Adrenal gland (tissue), 12 donors: Measurements from ENCODE around the gene FAM174C. TPM values are rescaled to one million over a fixed set of nuclear protein-coding genes. Genes with fewer than 3 reads are reported as not detected.

Source experiments
- DNase-seq, 7 donors: peaks; one replicate each; pipeline ENCODE4 v3.0.0-alpha.2; 2019 to 2020
- H3K27ac ChIP-seq, 5 donors: fragments of 200-600 bp; sonication (generic) in 4 of 5; 1 replicate in 3 of 5; 2 replicates in 2 of 5; pipeline versions ENCODE4 v1.5.1 to v1.8.0; 2016 to 2020; ENCODE audit warnings: mild to moderate bottlenecking in 1 of 5
- H3K27me3 ChIP-seq: fragments of 200-600 bp; 2 replicates; pipeline ENCODE4 v1.8.0; 2021
- H3K36me3 ChIP-seq, 2 donors: fragments of 200-600 bp; replicated peaks in 1 of 2; 1 replicate in 1 of 2; 2 replicates in 1 of 2; pipeline versions ENCODE4 v1.5.1 to v1.8.0; 2018 to 2022
- H3K4me1 ChIP-seq, 2 donors: fragments of 200-600 bp; replicated peaks in 1 of 2; 1 replicate in 1 of 2; 2 replicates in 1 of 2; pipeline versions ENCODE4 v1.5.1 to v1.8.0; 2018 to 2021
- H3K4me3 ChIP-seq, 4 donors: fragments of 200-600 bp; sonication (generic) in 3 of 4; one replicate each; pipeline ENCODE4 v1.5.1; 2016 to 2018
- H3K9me3 ChIP-seq, 3 donors: fragments of 200-600 bp; sonication (generic) in 1 of 3; replicated peaks in 1 of 3; 1 replicate in 2 of 3; 2 replicates in 1 of 3; pipeline versions ENCODE4 v1.5.1 to v1.8.0; 2016 to 2021
- POLR2A ChIP-seq, 2 donors: fragments of 450-650 bp; IDR thresholded peaks; one replicate each; pipeline ENCODE4 v1.6.1; 2017; ENCODE audit warnings: antibody characterized with exemption in 2 of 2, mild to moderate bottlenecking in 2 of 2, moderate library complexity in 1 of 2
- WGBS, 4 donors: extraction: QIAGEN DNeasy Blood & Tissue Kit in 2 of 4; methylation state at CpG; one replicate each; pipeline versions ENCODE4 v1.1.5 to v1.1.7; 2013 to 2017; 5-methylcytosine and 5-hydroxymethylcytosine counted together
- intact Hi-C, 2 donors: fragments of 100-400 bp; cut with DNase I; formaldehyde crosslinking; loops; one replicate each; pipeline versions ENCODE4 v1.14.1 to v1.15.0; 2022 to 2023
- polyA plus RNA-seq, 3 donors: library from polyadenylated mRNA; stranded (reverse); fragments of 200-250 nt in 2 of 3; fragments of 350-450 nt in 1 of 3; fragmentation: Illumina TruSeq in 1 of 3; extraction: RNeasy Lipid Tissue Mini Kit (QIAGEN cat#74804) in 1 of 3; gene quantifications; one replicate each; pipeline ENCODE4 v1.2.3, GENCODE V29; 2013 to 2014
- total RNA-seq, 9 donors: library from RNA; depleted of rRNA in 4 of 9; stranded (reverse); fragments of >200 nt in 4 of 9; fragments of 120-200 nt in 1 of 9; fragmentation: NEBNext Ultra II Directional in 1 of 9; extraction: Animal tissue kit (Norgen Biotek cat#: 25700) in 1 of 9; gene quantifications; one replicate each; pipeline versions ENCODE4 v1.1.0 to v1.2.4, GENCODE V29; 2013 to 2023
- TF ChIP-seq, protein P1 (sequence below), 6 experiments: fragments of 450-650 bp in 4 of 6; fragments of 200-600 bp in 2 of 6; sonication (generic) in 1 of 6; IDR thresholded peaks; 1 replicate in 5 of 6; 2 replicates in 1 of 6; pipeline versions ENCODE4 v1.5.1 to v1.8.0; 2016 to 2021; ENCODE audit warnings: antibody characterized with exemption in 6 of 6, mild to moderate bottlenecking in 2 of 6, moderate library complexity in 1 of 6
- donor health status: healthy with polysubstance abuse.
- donor health status: Bipolar disorder and iron deficiency.
- donor health status: DM: yes; HTN: yes; CAD: no.
- donor health status: DM: no; HTN: no; CAD: no.
- donor health status: DM: no; HTN: no; CAD: no.
- donor health status: DM: yes; HTN: yes; CAD: no.

FAM174C gene
- total and polyA plus RNA-seq, 12 donors, result 3.8 to 279 (median 86.5) TPM

- Histone ChIP-seq H3K27ac (no peak overlapping the region), H3K36me3 (peaks cover 0 to 8% of the 10 kb centered on the region in 2 donors), H3K9me3 (no peaks in the 10 kb centered on the region), H3K27me3 (peaks cover 45% of the 10 kb centered on the region), H3K4me3 (no peak overlapping the region), H3K4me1 (peaks cover 0 to 5% of the 10 kb centered on the region in 2 donors)
- intact Hi-C loops, result loop anchor here (10.0 kb wide), 2 partner anchors 101 to 231 kb away; partner anchors contain the start of genes ADAMTSL5 (in 1 of the 2) and NDUFS7 (in 1 of the 2)
- TF ChIP-seq, protein P1, sequence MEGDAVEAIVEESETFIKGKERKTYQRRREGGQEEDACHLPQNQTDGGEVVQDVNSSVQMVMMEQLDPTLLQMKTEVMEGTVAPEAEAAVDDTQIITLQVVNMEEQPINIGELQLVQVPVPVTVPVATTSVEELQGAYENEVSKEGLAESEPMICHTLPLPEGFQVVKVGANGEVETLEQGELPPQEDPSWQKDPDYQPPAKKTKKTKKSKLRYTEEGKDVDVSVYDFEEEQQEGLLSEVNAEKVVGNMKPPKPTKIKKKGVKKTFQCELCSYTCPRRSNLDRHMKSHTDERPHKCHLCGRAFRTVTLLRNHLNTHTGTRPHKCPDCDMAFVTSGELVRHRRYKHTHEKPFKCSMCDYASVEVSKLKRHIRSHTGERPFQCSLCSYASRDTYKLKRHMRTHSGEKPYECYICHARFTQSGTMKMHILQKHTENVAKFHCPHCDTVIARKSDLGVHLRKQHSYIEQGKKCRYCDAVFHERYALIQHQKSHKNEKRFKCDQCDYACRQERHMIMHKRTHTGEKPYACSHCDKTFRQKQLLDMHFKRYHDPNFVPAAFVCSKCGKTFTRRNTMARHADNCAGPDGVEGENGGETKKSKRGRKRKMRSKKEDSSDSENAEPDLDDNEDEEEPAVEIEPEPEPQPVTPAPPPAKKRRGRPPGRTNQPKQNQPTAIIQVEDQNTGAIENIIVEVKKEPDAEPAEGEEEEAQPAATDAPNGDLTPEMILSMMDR (IDR thresholded peaks at IDR 0.05), result no peak
- TF ChIP-seq POLR2A (IDR thresholded peaks at IDR 0.05), result no peak
- no peak for DNase-seq
- WGBS, 4 donors, result 37 to 59% (median 44%) methylated on average over 6 to 29 of the region's 29 CpGs
Measured at GRCh38 chr19:1283207-1283916, 8.0 kb downstream of the FAM174C start.

- intact Hi-C loops, result loop anchor here (10.0 kb wide), 2 partner anchors 101 to 231 kb away; partner anchors contain the start of genes ADAMTSL5 (in 1 of the 2) and NDUFS7 (in 1 of the 2)
- 78 to 100% (median 85%) methylated on average over 1 to 12 of the region's 12 CpGs for WGBS, 4 donors
- Histone ChIP-seq H3K4me1 (peaks cover 0 to 5% of the 10 kb centered on the region in 2 donors), H3K9me3 (no peaks in the 10 kb centered on the region), H3K36me3 (peaks cover 0 to 6% of the 10 kb centered on the region in 2 donors), H3K4me3 (no peak overlapping the region), H3K27me3 (peaks cover 50% of the 10 kb centered on the region), H3K27ac (no peak overlapping the region)
- no peak for TF ChIP-seq POLR2A (IDR thresholded peaks at IDR 0.05)
- no peak for DNase-seq
Measured at GRCh38 chr19:1283917-1284292, 8.6 kb downstream of the FAM174C start.

- Histone ChIP-seq H3K36me3 (peaks cover 0 to under 1% of the 10 kb centered on the region in 2 donors), H3K9me3 (no peaks in the 10 kb centered on the region), H3K4me1 (peaks cover 0 to 5% of the 10 kb centered on the region in 2 donors), H3K27me3 (peaks cover 51% of the 10 kb centered on the region), H3K4me3 (no peak overlapping the region), H3K27ac (no peak overlapping the region)
- no peak for DNase-seq
- 76 to 79% (median 78%) methylated on average over 19 to 20 of the region's 20 CpGs for WGBS, 4 donors
- no peak for TF ChIP-seq POLR2A (IDR thresholded peaks at IDR 0.05)
- TF ChIP-seq, protein P1 (IDR thresholded peaks at IDR 0.05), result no peak
- intact Hi-C loops, result loop anchor here (10.0 kb wide), 2 partner anchors 100 to 230 kb away; partner anchors contain the start of genes ADAMTSL5 (in 1 of the 2) and NDUFS7 (in 1 of the 2)
Measured at GRCh38 chr19:1284293-1284978, 9.1 kb downstream of the FAM174C start.

- no peak for TF ChIP-seq POLR2A (IDR thresholded peaks at IDR 0.05)
- TF ChIP-seq, protein P1 (IDR thresholded peaks at IDR 0.05), result no peak
- intact Hi-C loops, result loop anchor here (10.0 kb wide), 2 partner anchors 100 to 230 kb away; partner anchors contain the start of genes ADAMTSL5 (in 1 of the 2) and NDUFS7 (in 1 of the 2)
- Histone ChIP-seq H3K4me3 (no peak overlapping the region), H3K27me3 (peaks cover 51% of the 10 kb centered on the region), H3K4me1 (peaks cover 0 to 5% of the 10 kb centered on the region in 2 donors), H3K36me3 (no peaks in the 10 kb centered on the region), H3K27ac (no peak overlapping the region), H3K9me3 (no peaks in the 10 kb centered on the region)
- no peak for DNase-seq
- 27 to 93% (median 49%) methylated on average over 3 to 51 of the region's 51 CpGs for WGBS, 4 donors
Measured at GRCh38 chr19:1284979-1285736, 9.8 kb downstream of the FAM174C start.
